HPDE6-E6E7 (cell line): ENCODE measurements around the gene PALD1.

Source experiments
- DNase-seq: peaks from one replicate; pipeline ENCODE4 v3.0.0; 2011; ENCODE audit warnings: missing footprints; ENCODE audit errors: extremely low spot score

Gene PALD1

GRCh38 chr10:70535451-70535850, 56.9 kb downstream of the PALD1 start:
- DNase-seq = no peak

- DNase-seq = no peak
Measured at GRCh38 chr10:70536196-70536861, 57.8 kb downstream of the PALD1 start.

GRCh38 chr10:70537398-70538194, 59.0 kb downstream of the PALD1 start:
- DNase-seq = no peak

GRCh38 chr10:70538195-70538520, 59.6 kb downstream of the PALD1 start:
- DNase-seq = no peak

GRCh38 chr10:70538731-70539338, 60.3 kb downstream of the PALD1 start:
- DNase-seq = no peak

GRCh38 chr10:70539471-70539870, 60.9 kb downstream of the PALD1 start:
- DNase-seq = no peak

- DNase-seq = peak; percentile 23
Measured at GRCh38 chr10:70540089-70540788, 61.7 kb downstream of the PALD1 start.

- no peak for DNase-seq
Measured at GRCh38 chr10:70540789-70541360, 62.3 kb downstream of the PALD1 start.

GRCh38 chr10:70541736-70542564, 63.4 kb downstream of the PALD1 start:
- DNase-seq = no peak

- no peak for DNase-seq
Measured at GRCh38 chr10:70542565-70542938, 64.0 kb downstream of the PALD1 start.

- DNase-seq = no peak
Measured at GRCh38 chr10:70543911-70544310, 65.3 kb downstream of the PALD1 start.

GRCh38 chr10:70544431-70545340, 66.1 kb downstream of the PALD1 start:
- DNase-seq = no peak

- DNase-seq = no peak
Measured at GRCh38 chr10:70546584-70546983, 68.0 kb downstream of the PALD1 start.

GRCh38 chr10:70549351-70549961, 70.9 kb downstream of the PALD1 start:
- no peak for DNase-seq

GRCh38 chr10:70549962-70550458, 71.4 kb downstream of the PALD1 start:
- peak; percentile 52 for DNase-seq

- no peak for DNase-seq
Measured at GRCh38 chr10:70550459-70550858, 71.9 kb downstream of the PALD1 start.

- no peak for DNase-seq
Measured at GRCh38 chr10:70551466-70551865, 72.9 kb downstream of the PALD1 start.

GRCh38 chr10:70551971-70552422, 73.4 kb downstream of the PALD1 start:
- DNase-seq = no peak

- DNase-seq = no peak
Measured at GRCh38 chr10:70552586-70552985, 74.0 kb downstream of the PALD1 start.
